Spleen (tissue), 11 donors: Measurements from ENCODE around the gene TSC22D1. TPM values are rescaled to one million over a fixed set of nuclear protein-coding genes. Genes with fewer than 3 reads are reported as not detected.
"Not testable (repeated sequence)": the region's sequence is repeated elsewhere in the genome, so short reads cannot be mapped to it uniquely, and the experiment has no call there.

ENCODE experiments used
- DNase-seq: peaks from one replicate; pipeline ENCODE4 v3.0.0-alpha.2; 2020
- H3K27ac ChIP-seq, 8 donors: fragments of 200-600 bp; sonication (generic) in 7 of 8; 1 replicate in 4 of 8; 2 replicates in 4 of 8; pipeline versions ENCODE4 v1.5.0 to v1.8.0; 2016 to 2021; ENCODE audit warnings: inconsistent platforms in 4 of 8, mild to moderate bottlenecking in 4 of 8, moderate library complexity in 1 of 8
- H3K27me3 ChIP-seq, 7 donors: fragments of 200-600 bp; sonication (generic) in 6 of 7; replicated peaks in 1 of 7; 1 replicate in 4 of 7; 2 replicates in 3 of 7; pipeline versions ENCODE4 v1.5.0 to v1.8.0; 2016 to 2021; ENCODE audit warnings: inconsistent platforms in 3 of 7, mild to moderate bottlenecking in 1 of 7
- H3K36me3 ChIP-seq, 6 donors: fragments of 200-600 bp; sonication (generic) in 5 of 6; 1 replicate in 4 of 6; 2 replicates in 2 of 6; pipeline versions ENCODE4 v1.5.0 to v1.8.0; 2016 to 2021; ENCODE audit warnings: inconsistent platforms in 2 of 6
- H3K4me1 ChIP-seq, 6 donors: fragments of 200-600 bp; sonication (generic) in 5 of 6; 1 replicate in 3 of 6; 2 replicates in 3 of 6; pipeline versions ENCODE4 v1.5.0 to v1.8.0; 2016 to 2021; ENCODE audit warnings: inconsistent platforms in 3 of 6
- H3K4me3 ChIP-seq, 8 donors: fragments of 200-600 bp; sonication (generic) in 7 of 8; 1 replicate in 4 of 8; 2 replicates in 4 of 8; pipeline versions ENCODE4 v1.5.0 to v1.8.0; 2016 to 2021; ENCODE audit warnings: inconsistent platforms in 4 of 8, mild to moderate bottlenecking in 4 of 8, moderate library complexity in 2 of 8
- H3K9me3 ChIP-seq, 8 donors: fragments of 200-600 bp; sonication (generic) in 7 of 8; 1 replicate in 4 of 8; 2 replicates in 4 of 8; pipeline versions ENCODE4 v1.5.0 to v1.8.0; 2016 to 2021; ENCODE audit warnings: inconsistent platforms in 4 of 8
- CTCF ChIP-seq, 11 experiments: fragments of 200-600 bp in 7 of 11; fragments of 450-650 bp in 4 of 11; sonication (generic) in 4 of 11; IDR thresholded peaks in 8 of 11; conservative IDR thresholded peaks in 3 of 11; 1 replicate in 7 of 11; 2 replicates in 4 of 11; pipeline versions ENCODE4 v1.4.0 to v1.8.0; 2016 to 2021; ENCODE audit warnings: antibody characterized with exemption in 11 of 11, inconsistent platforms in 4 of 11, mild to moderate bottlenecking in 1 of 11
- POLR2A ChIP-seq, 3 donors: fragments of 450-650 bp; IDR thresholded peaks; one replicate each; pipeline ENCODE4 v1.5.1; 2017; ENCODE audit warnings: antibody characterized with exemption in 3 of 3, mild to moderate bottlenecking in 1 of 3
- POLR2AphosphoS5 ChIP-seq, 3 donors: sonication (generic); formaldehyde crosslinking; IDR thresholded peaks; one replicate each; pipeline ENCODE4 v1.5.1; 2017; ENCODE audit warnings: antibody characterized with exemption in 3 of 3
- WGBS, 5 donors: extraction: QIAGEN DNeasy Blood & Tissue Kit in 3 of 5; methylation state at CpG; one replicate each; pipeline versions ENCODE4 v1.1.5 to v1.1.7; 2013 to 2018; 5-methylcytosine and 5-hydroxymethylcytosine counted together
- intact Hi-C: fragments of 100-400 bp; cut with DNase I; formaldehyde crosslinking; loops from one replicate; pipeline ENCODE4 v1.15.0; 2023; ENCODE audit warnings: low total_unique reads
- polyA plus RNA-seq, 3 donors: library from polyadenylated mRNA; stranded (reverse); fragments of 200-250 nt; gene quantifications; one replicate each; pipeline ENCODE4 v1.2.1, GENCODE V29; 2013
- total RNA-seq, 7 donors: library from RNA; depleted of rRNA in 3 of 7; stranded (reverse); fragments of >200 nt in 3 of 7; fragmentation: NEBNext Ultra II Directional in 4 of 7; extraction: Animal tissue kit (Norgen Biotek cat#: 25700) in 4 of 7; gene quantifications; one replicate each; pipeline versions ENCODE4 v1.1.0 to v1.2.1, GENCODE V29; 2016 to 2021
- donor health status: healthy with polysubstance abuse.
- donor health status: DM: no; HTN: no; CAD: no; lungs with moderate emphysema.
- donor health status: DM: no; HTN: no; CAD: no.
- donor health status: Bipolar disorder and iron deficiency.
- donor health status: healthy.
- donor health status: DM: no; HTN: no; CAD: no.
- donor health status: DM: yes; HTN: yes; CAD: no.

The TSC22D1 gene
- total and polyA plus RNA-seq, 10 donors, result 14.3 to 66.3 (median 42.6) TPM

GRCh38 chr13:44516771-44517170, 59.4 kb downstream of the TSC22D1 start:
- intact Hi-C loops, result no loop called here
- Histone ChIP-seq H3K4me1 (no peaks in the 10 kb centered on the region), H3K27ac (no peak overlapping the region), H3K27me3 (no peaks in the 10 kb centered on the region), H3K36me3 (no peaks in the 10 kb centered on the region), H3K4me3 (no peak overlapping the region), H3K9me3 (no peaks in the 10 kb centered on the region)
- DNase-seq, result no peak
- no peak for TF ChIP-seq POLR2AphosphoS5 (IDR thresholded peaks at IDR 0.05)
- no peak for TF ChIP-seq CTCF (IDR thresholded peaks at IDR 0.05 in 8 of 11, conservative IDR thresholded peaks at IDR 0.05 in 3 of 11)
- TF ChIP-seq POLR2A (IDR thresholded peaks at IDR 0.05), result no peak
- WGBS, 5 donors, result 76 to 81% (median 77%) methylated on average over 2 of the region's 2 CpGs

- Histone ChIP-seq H3K4me3 (no peak overlapping the region), H3K27me3 (no peaks in the 10 kb centered on the region), H3K4me1 (no peaks in the 10 kb centered on the region), H3K9me3 (no peaks in the 10 kb centered on the region), H3K27ac (no peak overlapping the region), H3K36me3 (no peaks in the 10 kb centered on the region)
- TF ChIP-seq CTCF (IDR thresholded peaks at IDR 0.05 in 8 of 11, conservative IDR thresholded peaks at IDR 0.05 in 3 of 11) (no peak), POLR2A (IDR thresholded peaks at IDR 0.05) (no peak), POLR2AphosphoS5 (IDR thresholded peaks at IDR 0.05) (no peak)
- WGBS, 5 donors, result 71 to 86% (median 82%) methylated on average over 6 of the region's 6 CpGs
- intact Hi-C loops, result no loop called here
- DNase-seq, result no peak
These were observed 61.9 kb downstream of the TSC22D1 start for GRCh38 chr13:44514278-44514677.

- WGBS, 5 donors, result 92 to 98% (median 96%) methylated on average over 6 of the region's 6 CpGs
- H3K4me1 ChIP-seq, H3K9me3 ChIP-seq, H3K4me3 ChIP-seq, H3K27me3 ChIP-seq, H3K36me3 ChIP-seq, intact Hi-C loops, H3K27ac ChIP-seq, DNase-seq: not testable (repeated sequence)
These were observed 66.3 kb downstream of the TSC22D1 start for GRCh38 chr13:44509853-44510252.

GRCh38 chr13:44508562-44509077, 67.5 kb downstream of the TSC22D1 start:
- no peak overlapping the region for H3K4me3 ChIP-seq
- no peaks in the 10 kb centered on the region for H3K36me3 ChIP-seq
- H3K27ac ChIP-seq, result no peak overlapping the region
- no peaks in the 10 kb centered on the region for H3K4me1 ChIP-seq
- H3K27me3 ChIP-seq, result no peaks in the 10 kb centered on the region
- no peaks in the 10 kb centered on the region for H3K9me3 ChIP-seq
- intact Hi-C loops, result no loop called here
- WGBS, 5 donors, result 28 to 48% (median 43%) methylated on average over 3 of the region's 3 CpGs
- no peak for DNase-seq
- no peak for TF ChIP-seq POLR2A (IDR thresholded peaks at IDR 0.05)
- no peak for TF ChIP-seq CTCF (IDR thresholded peaks at IDR 0.05 in 8 of 11, conservative IDR thresholded peaks at IDR 0.05 in 3 of 11)
- no peak for TF ChIP-seq POLR2AphosphoS5 (IDR thresholded peaks at IDR 0.05)

- no peaks in the 10 kb centered on the region for H3K36me3 ChIP-seq
- TF ChIP-seq CTCF (IDR thresholded peaks at IDR 0.05 in 8 of 11, conservative IDR thresholded peaks at IDR 0.05 in 3 of 11) (no peak), POLR2AphosphoS5 (IDR thresholded peaks at IDR 0.05) (no peak), POLR2A (IDR thresholded peaks at IDR 0.05) (no peak)
- no peak overlapping the region for H3K27ac ChIP-seq
- no peaks in the 10 kb centered on the region for H3K27me3 ChIP-seq
- H3K4me1 ChIP-seq, result no peaks in the 10 kb centered on the region
- intact Hi-C loops, result no loop called here
- WGBS, 5 donors, result 89 to 96% (median 92%) methylated on average over 4 of the region's 4 CpGs
- DNase-seq, result no peak
- H3K9me3 ChIP-seq, result no peaks in the 10 kb centered on the region
- no peak overlapping the region for H3K4me3 ChIP-seq
These were observed 68.5 kb downstream of the TSC22D1 start for GRCh38 chr13:44507639-44508038.
